IPS-NIHi11 (cell line): ENCODE results near the gene CAAP1.
"Not testable (repeated sequence)": the region's sequence is repeated elsewhere in the genome, so short reads cannot be mapped to it uniquely, and the experiment has no call there.

ENCODE experiments used
- DNase-seq: peaks from one replicate; pipeline ENCODE4 v3.0.0; 2012; ENCODE audit warnings: mixed read lengths, low spot score

The CAAP1 gene

DNA sequence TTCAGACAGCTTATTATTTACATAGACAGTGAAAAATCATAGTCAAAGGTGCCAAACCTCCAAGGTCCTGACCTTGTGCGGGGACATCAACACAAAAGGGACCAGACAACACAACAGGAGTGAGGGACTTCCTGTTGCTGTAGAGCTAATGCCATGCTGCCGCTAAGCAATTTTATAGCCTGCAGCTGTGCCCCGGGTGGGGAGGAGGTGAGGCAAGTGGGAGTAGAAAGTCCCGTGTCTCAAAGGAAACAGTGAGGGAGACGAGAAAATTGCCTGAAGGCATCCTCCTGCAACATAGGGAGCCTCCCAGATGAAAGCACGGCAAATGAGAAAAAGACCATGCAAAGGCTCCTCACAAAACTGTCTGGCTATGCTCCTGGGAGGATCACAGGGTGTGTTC is 58.8 kb downstream of the CAAP1 start:
- DNase-seq = no peak

DNA sequence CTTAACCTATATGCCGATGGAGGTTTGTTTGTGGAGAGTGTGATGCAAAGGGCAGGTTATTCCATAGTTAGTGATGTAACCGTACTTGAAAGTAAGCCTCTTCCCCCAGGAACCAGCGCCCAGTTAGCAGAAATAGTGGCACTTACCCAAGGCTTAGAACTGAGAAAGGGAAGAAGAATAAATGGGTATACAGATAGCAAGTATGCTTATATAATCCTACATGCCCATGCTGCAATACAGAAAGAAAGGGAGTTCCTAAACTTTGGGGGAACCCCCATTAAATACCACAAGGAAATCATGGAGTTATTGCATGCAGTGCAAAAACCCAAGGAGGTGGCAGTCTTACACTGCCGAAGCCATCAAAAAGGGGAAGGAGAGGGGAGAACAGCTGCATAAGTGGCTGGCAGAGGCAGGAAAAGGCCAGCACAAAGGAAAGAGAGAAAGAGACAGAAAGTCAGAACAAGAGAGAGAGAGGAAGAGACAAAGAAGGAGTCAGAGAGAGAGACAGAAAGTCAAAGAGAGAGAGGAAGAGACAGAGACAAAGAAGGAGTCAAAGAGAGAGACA is 64.1 kb downstream of the CAAP1 start:
- not testable (repeated sequence) for DNase-seq

DNA sequence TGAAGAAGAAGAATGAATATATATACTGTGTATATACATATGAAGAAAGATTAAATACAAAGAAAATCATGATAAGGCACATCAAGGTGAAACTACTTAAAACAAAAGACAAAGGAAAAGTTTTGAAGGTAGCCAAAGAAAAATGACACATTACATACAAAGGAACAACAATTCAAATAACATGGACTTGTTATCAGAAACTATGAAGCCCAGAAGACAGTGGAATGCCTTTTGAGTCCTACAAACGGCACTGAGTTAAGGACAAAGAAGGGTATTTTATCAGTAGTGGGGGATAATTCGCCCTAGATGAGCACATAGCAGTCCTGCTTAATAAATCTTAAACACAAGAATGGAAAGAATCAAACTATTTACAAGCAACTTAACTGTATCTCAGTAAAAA is 77.8 kb downstream of the CAAP1 start:
- no peak for DNase-seq

DNA sequence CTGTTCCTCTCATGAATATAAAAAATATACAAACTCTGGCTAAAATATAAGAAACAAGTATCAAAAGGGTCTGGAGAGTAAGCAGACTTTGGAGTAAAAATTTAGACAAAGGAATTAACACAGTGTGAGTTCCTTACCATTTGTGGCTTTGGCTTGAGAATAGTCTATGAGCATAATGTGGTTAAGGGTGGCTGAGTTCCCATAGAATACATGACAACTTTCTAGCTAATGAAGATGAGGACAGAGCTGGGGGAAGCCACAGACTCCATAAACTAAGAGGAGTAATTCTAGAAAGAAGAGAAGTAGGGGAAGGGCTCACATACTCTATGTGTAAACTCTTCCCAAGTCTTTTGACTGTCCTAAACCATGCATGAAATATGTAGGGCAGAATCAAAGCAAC is 79.4 kb downstream of the CAAP1 start:
- DNase-seq = no peak

DNA sequence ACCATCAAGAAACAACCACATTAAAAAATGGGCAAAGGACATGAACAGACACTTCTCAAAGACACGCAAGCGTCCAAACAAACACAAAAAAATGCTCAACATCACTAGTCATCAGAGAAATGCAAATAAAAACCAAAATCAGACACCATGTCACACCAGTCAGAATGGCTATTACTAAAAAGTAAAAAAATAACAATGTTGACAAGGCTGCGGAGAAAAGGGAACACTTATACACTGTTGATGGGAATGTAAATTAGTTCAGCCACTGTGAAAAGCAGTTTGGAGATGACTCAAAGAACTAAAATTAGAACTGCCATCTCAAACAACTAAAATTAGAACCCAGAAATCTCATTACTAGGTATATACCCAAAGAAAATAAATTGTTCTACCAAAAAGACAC is 80.4 kb downstream of the CAAP1 start:
- no peak for DNase-seq

- no peak for DNase-seq
These were observed 81.5 kb downstream of the CAAP1 start for GRCh38 chr9:26811106-26811505.

DNA sequence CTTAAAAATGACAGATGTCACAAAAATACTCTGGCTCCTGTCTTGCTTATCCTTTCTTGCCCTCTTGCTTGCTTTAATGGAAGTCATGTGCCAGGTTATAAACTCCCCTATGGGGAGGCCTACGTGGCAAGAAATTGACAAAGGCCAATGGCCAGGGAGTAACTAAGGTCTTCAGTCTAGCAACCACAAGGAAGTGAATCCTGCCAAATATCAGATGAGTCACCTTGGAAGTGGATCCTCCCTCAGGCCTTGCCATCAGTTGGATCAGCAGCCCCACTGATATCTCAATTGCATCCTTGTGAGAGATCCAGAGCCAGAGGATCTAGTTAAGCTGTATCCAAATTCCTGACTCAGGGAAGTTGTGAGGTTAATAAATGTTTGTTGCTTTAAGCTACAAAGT is 82.8 kb downstream of the CAAP1 start:
- no peak for DNase-seq

DNA sequence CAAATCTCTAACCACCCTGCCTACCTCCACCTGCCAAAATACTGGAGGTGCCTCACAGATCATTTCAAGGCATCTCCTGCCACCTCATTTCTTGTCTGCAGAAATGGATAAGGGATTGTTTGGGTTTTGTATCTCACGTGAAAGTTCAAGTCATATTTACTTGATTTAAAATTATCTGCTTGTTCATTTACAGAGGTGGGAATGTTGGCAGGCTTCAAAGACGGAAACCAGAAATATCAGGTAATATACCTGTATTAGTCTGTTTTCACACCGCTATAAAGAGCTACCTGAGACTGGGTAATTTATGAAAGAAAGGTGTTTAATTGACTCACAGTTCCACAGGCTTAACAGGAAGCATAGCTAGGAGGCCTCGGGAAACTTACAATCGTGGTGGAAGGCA is 85.4 kb downstream of the CAAP1 start:
- no peak for DNase-seq

- no peak for DNase-seq
These were observed 89.7 kb downstream of the CAAP1 start for GRCh38 chr9:26802921-26803320.

GRCh38 chr9:26801772-26802171 is 90.8 kb downstream of the CAAP1 start:
- no peak for DNase-seq

DNA sequence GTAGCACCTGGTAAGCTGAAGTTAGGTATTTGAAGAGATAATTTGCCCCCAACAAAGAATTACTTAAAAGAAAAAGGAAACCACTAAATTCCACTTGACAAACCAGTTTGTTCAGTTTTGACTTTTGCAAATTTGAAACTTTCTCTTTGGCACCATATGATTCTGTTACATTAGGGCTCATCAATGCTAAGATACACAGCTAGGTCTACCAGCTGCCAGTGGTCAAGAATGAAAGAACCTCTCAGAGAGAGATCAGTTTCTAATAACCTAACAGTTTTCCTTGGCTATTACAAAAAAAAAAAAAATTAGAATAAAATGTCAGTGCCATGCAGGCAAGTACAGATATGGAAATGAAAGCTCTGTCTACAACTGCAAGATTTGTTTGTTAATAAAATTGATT is 92.3 kb downstream of the CAAP1 start:
- DNase-seq = no peak

GRCh38 chr9:26791274-26791673 is 101.3 kb downstream of the CAAP1 start:
- DNase-seq = no peak
